Chondrocyte (in vitro differentiated cells): Measurements from ENCODE around the gene ARHGAP6. TPM values are rescaled to one million over a fixed set of nuclear protein-coding genes. Genes with fewer than 3 reads are reported as not detected.

Source experiments
- DNase-seq: peaks from one replicate; pipeline ENCODE4 v3.0.0; 2021; ENCODE audit warnings: mixed read lengths, low spot score
- H3K27ac Mint-ChIP-seq: one replicate; pipeline ENCODE4 v1.8.0; 2021; ENCODE audit warnings: mild to moderate bottlenecking, moderate library complexity, mixed read lengths; ENCODE audit not compliant: unreplicated experiment
- H3K27me3 Mint-ChIP-seq: 2 replicates; pipeline ENCODE4 v1.8.0; 2021; ENCODE audit warnings: low read depth, mixed read lengths
- H3K36me3 Mint-ChIP-seq: 2 replicates; pipeline ENCODE4 v1.8.0; 2021; ENCODE audit warnings: low read depth, mixed read lengths
- H3K4me1 Mint-ChIP-seq: 2 replicates; pipeline ENCODE4 v1.8.0; 2021; ENCODE audit warnings: low read depth, mild to moderate bottlenecking, mixed read lengths
- H3K4me3 Mint-ChIP-seq: one replicate; pipeline ENCODE4 v1.8.0; 2021; ENCODE audit warnings: mild to moderate bottlenecking, moderate library complexity, mixed read lengths; ENCODE audit not compliant: unreplicated experiment
- H3K9me3 Mint-ChIP-seq: 2 replicates; pipeline ENCODE4 v1.8.0; 2021; ENCODE audit warnings: low read depth, mixed read lengths
- CTCF ChIP-seq: fragments of 200-600 bp; sonication (generic); IDR thresholded peaks from 2 replicates; pipeline ENCODE4 v1.5.0; 2021; ENCODE audit warnings: antibody characterized with exemption, mild to moderate bottlenecking, moderate library complexity
- total RNA-seq: library from RNA; stranded (reverse); gene quantifications from 3 replicates; pipeline ENCODE4 v1.2.1, GENCODE V29; 2021

Gene ARHGAP6
- total RNA-seq, 1 donor from 2014 or later: 1.5 TPM

GRCh38 chrX:11577603-11578002 lies 88.1 kb downstream of the ARHGAP6 start:
- Mint-ChIP-seq H3K9me3 (peaks cover 20% of the 10 kb centered on the region), H3K27ac (no peak overlapping the region), H3K4me1 (peaks cover 8% of the 10 kb centered on the region), H3K27me3 (no peaks in the 10 kb centered on the region), H3K36me3 (no peaks in the 10 kb centered on the region), H3K4me3 (no peak overlapping the region)
- DNase-seq: no peak
- TF ChIP-seq CTCF: no peak

- H3K27me3 Mint-ChIP-seq: no peaks in the 10 kb centered on the region
- H3K4me3 Mint-ChIP-seq: no peak overlapping the region
- peaks cover 8% of the 10 kb centered on the region for H3K4me1 Mint-ChIP-seq
- peaks cover 20% of the 10 kb centered on the region for H3K9me3 Mint-ChIP-seq
- no peak for DNase-seq
- TF ChIP-seq CTCF: no peak
- no peak overlapping the region for H3K27ac Mint-ChIP-seq
- H3K36me3 Mint-ChIP-seq: no peaks in the 10 kb centered on the region
Measured at GRCh38 chrX:11575332-11575731, 90.4 kb downstream of the ARHGAP6 start.

GRCh38 chrX:11567528-11568220 lies 98.0 kb downstream of the ARHGAP6 start:
- no peak for DNase-seq
- Mint-ChIP-seq H3K27me3 (no peaks in the 10 kb centered on the region), H3K36me3 (no peaks in the 10 kb centered on the region), H3K4me3 (no peak overlapping the region), H3K27ac (no peak overlapping the region), H3K9me3 (no peaks in the 10 kb centered on the region), H3K4me1 (peaks cover 14% of the 10 kb centered on the region)
- no peak for TF ChIP-seq CTCF

- Mint-ChIP-seq H3K36me3 (no peaks in the 10 kb centered on the region), H3K4me3 (no peak overlapping the region), H3K9me3 (no peaks in the 10 kb centered on the region), H3K4me1 (peaks cover 14% of the 10 kb centered on the region), H3K27me3 (no peaks in the 10 kb centered on the region), H3K27ac (no peak overlapping the region)
- TF ChIP-seq CTCF: no peak
- DNase-seq: no peak
Measured at GRCh38 chrX:11566789-11567188, 98.9 kb downstream of the ARHGAP6 start.

- no peak overlapping the region for H3K4me3 Mint-ChIP-seq
- no peaks in the 10 kb centered on the region for H3K36me3 Mint-ChIP-seq
- TF ChIP-seq CTCF: no peak
- DNase-seq: no peak
- peaks cover 14% of the 10 kb centered on the region for H3K4me1 Mint-ChIP-seq
- no peaks in the 10 kb centered on the region for H3K9me3 Mint-ChIP-seq
- no peaks in the 10 kb centered on the region for H3K27me3 Mint-ChIP-seq
- H3K27ac Mint-ChIP-seq: no peak overlapping the region
Measured at GRCh38 chrX:11566173-11566572, 99.5 kb downstream of the ARHGAP6 start.
